ENCODE measurements around the gene PTP4A2. TPM values are rescaled to one million over a fixed set of nuclear protein-coding genes. Genes with fewer than 3 reads are reported as not detected.

Gene PTP4A2
- total and polyA plus RNA-seq, 2 of the 13 experiments (the other 11 are each of a cell fraction or from before 2014, with no cell fraction given), result 173 to 225 TPM

GRCh38 chr1:31880957-31881687 is 57.0 kb downstream of the PTP4A2 start:
- intact Hi-C loops (cut with micrococcal nuclease; ENCODE audit: unreplicated experiment), result no loop called here
- Histone ChIP-seq H3K4me2 (ENCODE audit: low read depth, low read length) (peak overlapping the region; percentile 78), H3K27me3 (ENCODE audit: control insufficient read depth in 1 of 2, insufficient read depth in 2 of 2, low read length in 2 of 2) (no peaks in the 10 kb centered on the region), H2AFZ (ENCODE audit: low read length) (peak overlapping the region; percentile 94), H3K79me2 (ENCODE audit: insufficient read depth, low read length) (no peaks in the 10 kb centered on the region), H3K36me3 (replicated peaks in 1 of 2; ENCODE audit: control insufficient read depth in 1 of 2, insufficient read depth in 2 of 2, low read length in 2 of 2) (no peaks in the 10 kb centered on the region), H3K4me1 (ENCODE audit: insufficient read depth, low read length) (peaks cover 58% of the 10 kb centered on the region), H4K20me1 (ENCODE audit: insufficient read depth, low read length) (no peaks in the 10 kb centered on the region), H3K27ac (ENCODE audit: extremely low read length, insufficient read depth, low read length) (peak overlapping the region; percentile 26), H3K9me3 (ENCODE audit: low read length) (no peaks in the 10 kb centered on the region), H3K9ac (ENCODE audit: insufficient read depth, low read depth, low read length) (0 out of 2 replicates have a peak overlapping the region, but pooled peaks have one; percentile 14), H3K4me3 (replicated peaks in 1 of 3; ENCODE audit: insufficient read depth in 1 of 3, low read depth in 2 of 3, low read length in 3 of 3) (peak overlapping the region; percentile 38 to 61 (median 48))
- in situ Hi-C loops (cut with HindIII; ENCODE audit: extremely low pct_ligation_motif_present, low pct_unique_long_range_greater_than_20kb), result no loop called here
- POLR2A ChIA-PET, result interaction anchor here (0.9 to 2.8 kb wide), 2 partner anchors 11 to 30 kb away, joined by 4 to 8 read pairs; no protein-coding TSS in a partner anchor
- DNase-seq (ENCODE audit: low spot score) (peak; percentile 29), FAIRE-seq (no peak), ATAC-seq (peak; percentile 57)
- WGBS (ENCODE audit: low lambda C conversion rate), result 6% methylated on average over 8 of the region's 8 CpGs
- BruUV-seq (replicated peaks), result no TSS peak
- CTCF ChIA-PET (ENCODE audit: low intra/inter-chr PET ratio, low total read pairs), result no interaction called here
- TF ChIP-seq ZNF160 (CRISPR knock-in tag; IDR thresholded peaks at IDR 0.05) (no peak), TARDBP (CRISPR knock-in tag; IDR thresholded peaks at IDR 0.05) (0 out of 2 replicates have a peak, but pooled peaks have one; percentile 1), MLX (CRISPR knock-in tag; IDR thresholded peaks at IDR 0.05) (no peak), ZNF354B (CRISPR knock-in tag; IDR thresholded peaks at IDR 0.05) (no peak), ZKSCAN8 (CRISPR knock-in tag; IDR thresholded peaks at IDR 0.05; ENCODE audit: borderline replicate concordance) (no peak), ZIK1 (CRISPR knock-in tag; IDR thresholded peaks at IDR 0.05; ENCODE audit: borderline replicate concordance, low read depth) (no peak), RAD21 (CRISPR knock-in tag; IDR thresholded peaks at IDR 0.05) (no peak), ZNF773 (CRISPR knock-in tag; IDR thresholded peaks at IDR 0.05; ENCODE audit: borderline replicate concordance) (no peak), HOXD1 (CRISPR knock-in tag; IDR thresholded peaks at IDR 0.05) (no peak), PAWR (CRISPR knock-in tag; IDR thresholded peaks at IDR 0.05; ENCODE audit: borderline replicate concordance) (no peak), ZNF180 (CRISPR knock-in tag; IDR thresholded peaks at IDR 0.05; ENCODE audit: borderline replicate concordance, low read depth) (no peak), ZBTB3 (CRISPR knock-in tag; IDR thresholded peaks at IDR 0.05; ENCODE audit: borderline replicate concordance, low read depth) (no peak), ZNF777 (CRISPR knock-in tag; IDR thresholded peaks at IDR 0.05) (no peak), CHD2 (IDR thresholded peaks at IDR 0.05; ENCODE audit: low read depth, low read length) (no peak), GABPA (IDR thresholded peaks at IDR 0.05; ENCODE audit: low read depth, low read length) (no peak), GABPA (CRISPR knock-in tag; IDR thresholded peaks at IDR 0.05; ENCODE audit: low read depth) (no peak), ARNT (IDR thresholded peaks at IDR 0.05) (no peak), ZNF205 (CRISPR knock-in tag; IDR thresholded peaks at IDR 0.05) (no peak), ZNF788 (CRISPR knock-in tag; IDR thresholded peaks at IDR 0.05; ENCODE audit: borderline replicate concordance) (0 out of 2 replicates have a peak, but pooled peaks have one; percentile 16), ZBTB43 (CRISPR knock-in tag; conservative IDR thresholded peaks at IDR 0.05) (0 out of 2 replicates have a peak, but pooled peaks have one; percentile 6), ATF1 (CRISPR knock-in tag; IDR thresholded peaks at IDR 0.05) (0 out of 2 replicates have a peak, but pooled peaks have one; percentile 8), ZNF101 (CRISPR knock-in tag; IDR thresholded peaks at IDR 0.05; ENCODE audit: borderline replicate concordance, low read depth) (no peak), ZNF616 (CRISPR knock-in tag; IDR thresholded peaks at IDR 0.05; ENCODE audit: low read depth) (no peak), ZNF382 (CRISPR knock-in tag; IDR thresholded peaks at IDR 0.05; ENCODE audit: borderline replicate concordance) (no peak), NFYC (CRISPR knock-in tag; IDR thresholded peaks at IDR 0.05) (no peak)

All from HepG2 (cell line).